GM20431 (cell line): ENCODE data around the gene PAQR5.
"Not testable (repeated sequence)": the region's sequence is repeated elsewhere in the genome, so short reads cannot be mapped to it uniquely, and the experiment has no call there.

Experiments
- in situ Hi-C: fragments of 300-500 bp; cut with MseI, MboI; formaldehyde crosslinking; loops from one replicate; pipeline ENCODE4 v1.15.0; 2020; ENCODE audit warnings: low sequenced_read_pairs; ENCODE audit not compliant: unreplicated experiment

The PAQR5 gene

GRCh38 chr15:69413822-69414700 is 115.3 kb downstream of the PAQR5 start, which contains the start of gene KIF23:
TSS of gene KIF23 (plus strand) at chr15:69414349. CDS start at chr15:69414466, 117 bp downstream.
- in situ Hi-C loops: no loop called here

- in situ Hi-C loops: no loop called here
Measured at GRCh38 chr15:69414701-69415167, 116.0 kb downstream of the PAQR5 start.

GRCh38 chr15:69415381-69415780 is 116.7 kb downstream of the PAQR5 start:
- in situ Hi-C loops: no loop called here

- in situ Hi-C loops: no loop called here
Measured at GRCh38 chr15:69417581-69417980, 118.9 kb downstream of the PAQR5 start.

DNA sequence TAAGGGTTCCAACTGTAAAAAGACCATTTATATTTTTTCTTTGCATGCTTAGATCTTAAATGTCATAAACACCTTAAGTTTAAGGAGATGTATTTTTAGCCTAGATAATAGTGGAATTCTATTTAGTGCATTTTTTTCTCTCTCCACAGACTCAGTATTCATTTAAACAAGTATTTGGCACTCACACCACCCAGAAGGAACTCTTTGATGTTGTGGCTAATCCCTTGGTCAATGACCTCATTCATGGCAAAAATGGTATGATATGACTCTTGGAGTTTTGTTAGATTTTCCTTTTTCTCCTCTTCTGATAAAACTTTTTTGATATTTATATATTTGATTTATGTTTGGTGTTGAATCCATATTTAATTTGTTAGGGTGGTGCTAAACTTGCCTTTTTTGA is 122.8 kb downstream of the PAQR5 start:
- in situ Hi-C loops: no loop called here

DNA sequence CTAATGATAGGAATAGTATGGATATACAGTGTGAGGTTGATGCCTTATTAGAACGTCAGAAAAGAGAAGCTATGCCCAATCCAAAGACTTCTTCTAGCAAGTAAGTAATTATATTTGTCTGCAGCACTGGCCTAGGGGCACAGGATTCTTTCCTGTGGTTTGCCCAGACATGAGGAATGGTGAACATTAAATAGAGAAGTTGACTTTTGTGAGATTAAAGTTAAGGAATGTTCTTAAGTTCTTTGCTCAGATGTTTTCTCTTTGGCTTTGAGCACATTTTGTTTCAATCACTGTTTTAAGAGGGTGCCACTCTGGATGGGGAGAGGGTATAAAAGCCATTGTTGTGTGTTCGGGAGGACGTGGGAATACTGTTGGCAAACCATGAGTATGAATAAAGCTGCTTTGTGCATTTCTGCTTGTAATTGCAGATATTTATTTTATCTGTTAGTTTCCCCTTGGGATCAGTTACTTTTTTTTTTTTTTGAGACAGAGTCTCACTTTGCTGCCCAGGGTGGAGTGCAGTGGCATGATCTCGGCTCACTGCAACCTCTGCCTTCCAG is 123.7 kb downstream of the PAQR5 start:
- in situ Hi-C loops: no loop called here

- in situ Hi-C loops: no loop called here
Measured at GRCh38 chr15:69424001-69424400, 125.3 kb downstream of the PAQR5 start.

DNA sequence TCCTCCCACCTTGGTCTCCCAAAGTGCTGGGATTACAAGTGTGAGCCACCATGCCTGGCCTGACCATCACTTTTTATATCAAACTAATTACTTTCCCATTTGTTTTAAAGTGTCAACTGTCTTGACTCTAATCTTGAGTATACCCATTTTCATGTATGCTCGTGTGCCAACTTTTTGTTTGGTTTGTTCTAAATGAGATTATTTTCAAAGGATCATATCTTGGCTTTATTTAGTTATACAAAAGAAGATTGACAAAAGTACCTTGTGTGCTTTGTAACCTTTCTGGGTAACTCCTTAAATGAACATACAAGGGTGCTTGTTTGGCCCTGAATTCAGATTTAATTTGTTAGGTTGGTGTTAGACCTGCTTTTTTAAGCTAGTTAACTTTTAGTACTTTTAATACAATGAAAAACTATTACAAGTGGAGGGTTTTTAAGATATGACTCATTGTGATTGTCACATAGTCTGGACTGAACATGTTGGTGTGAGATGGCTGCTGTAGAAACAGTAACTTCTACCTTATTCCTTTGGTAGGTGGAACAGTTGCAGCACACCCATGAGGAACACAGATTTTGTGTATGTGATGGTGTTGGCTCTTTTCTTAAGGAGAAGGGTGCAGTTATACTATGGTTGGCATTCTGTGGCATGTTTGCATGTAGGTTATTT is 126.2 kb downstream of the PAQR5 start:
- in situ Hi-C loops: no loop called here

DNA sequence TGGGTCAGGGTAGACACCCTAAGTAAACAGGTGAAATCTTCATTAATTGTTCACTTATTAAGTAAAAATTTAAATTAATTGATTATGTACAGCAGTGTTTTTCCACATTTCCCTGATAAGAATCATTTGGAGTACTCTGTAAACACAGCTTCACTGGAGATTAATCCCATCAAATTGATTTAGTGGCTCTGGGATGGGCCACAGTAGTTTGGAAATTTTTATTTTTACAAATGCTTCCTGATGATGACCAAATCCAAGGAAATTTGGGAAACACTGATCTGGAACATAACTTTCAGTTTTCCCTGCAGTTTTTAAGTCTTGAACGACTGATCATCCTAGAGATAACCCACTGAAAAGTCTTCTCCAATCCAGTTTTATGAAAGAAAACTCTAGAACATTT is 135.1 kb downstream of the PAQR5 start:
- in situ Hi-C loops: no loop called here

DNA sequence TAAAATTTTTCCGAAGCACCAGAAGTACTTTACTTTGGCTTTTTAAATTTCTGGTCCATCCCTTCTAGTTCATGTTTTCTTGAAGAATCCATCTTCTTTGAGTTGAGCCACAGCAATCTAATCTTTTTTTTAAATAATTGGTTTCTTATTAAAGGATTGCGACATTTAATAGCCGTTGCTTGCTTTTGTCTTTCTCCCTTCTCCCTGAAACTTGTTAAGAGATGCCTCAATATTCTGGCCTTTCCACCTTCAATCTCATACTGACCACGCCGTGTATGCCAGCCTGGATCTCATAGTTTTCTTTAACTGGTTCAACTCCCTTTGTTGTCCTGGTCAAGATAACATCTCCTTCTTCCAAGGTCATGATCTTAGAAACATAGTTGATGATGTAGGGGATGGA is 135.5 kb downstream of the PAQR5 start:
- in situ Hi-C loops: no loop called here

GRCh38 chr15:69434679-69435078 is 136.0 kb downstream of the PAQR5 start:
- in situ Hi-C loops: no loop called here

- in situ Hi-C loops: no loop called here
Measured at GRCh38 chr15:69435985-69436384, 137.3 kb downstream of the PAQR5 start.

DNA sequence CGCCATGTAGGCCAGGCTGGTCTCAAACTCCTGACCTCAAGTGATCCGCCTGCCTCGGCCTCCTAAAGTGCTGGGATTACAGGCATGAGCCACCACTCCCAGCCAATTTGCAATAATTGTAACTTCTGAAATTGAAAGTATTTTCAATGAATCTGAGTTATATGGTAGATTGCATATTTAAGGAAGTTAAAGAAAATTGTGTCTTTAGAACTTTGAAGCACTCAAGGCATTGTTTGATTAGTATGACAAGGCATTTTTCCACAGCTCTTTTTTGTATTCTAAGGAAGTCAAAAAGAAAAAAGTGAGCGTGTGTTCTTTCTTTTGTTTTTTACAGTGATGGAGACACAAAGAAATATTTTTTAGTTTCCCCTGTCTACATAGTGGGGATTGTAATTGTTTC is 138.2 kb downstream of the PAQR5 start:
- in situ Hi-C loops: no loop called here

DNA sequence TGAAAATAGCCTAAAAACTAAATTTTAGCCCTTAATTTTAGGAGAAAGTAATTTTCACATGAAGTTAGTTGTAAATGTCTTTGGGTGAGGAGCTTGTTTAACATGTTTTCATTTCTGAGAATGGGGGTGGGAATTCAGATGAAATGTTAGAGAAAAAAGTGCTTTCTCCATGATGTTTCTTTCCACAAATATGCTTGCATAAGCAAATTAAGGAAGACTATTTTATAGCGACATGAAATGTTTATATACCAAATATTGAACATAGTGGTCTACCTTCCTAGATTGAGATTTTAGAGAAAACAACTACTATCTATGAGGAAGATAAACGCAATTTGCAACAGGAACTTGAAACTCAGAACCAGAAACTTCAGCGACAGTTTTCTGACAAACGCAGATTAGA is 140.9 kb downstream of the PAQR5 start:
- in situ Hi-C loops: no loop called here

- in situ Hi-C loops: no loop called here
Measured at GRCh38 chr15:69443032-69443611, 144.4 kb downstream of the PAQR5 start.

- in situ Hi-C loops: no loop called here
Measured at GRCh38 chr15:69444686-69445085, 146.0 kb downstream of the PAQR5 start.

DNA sequence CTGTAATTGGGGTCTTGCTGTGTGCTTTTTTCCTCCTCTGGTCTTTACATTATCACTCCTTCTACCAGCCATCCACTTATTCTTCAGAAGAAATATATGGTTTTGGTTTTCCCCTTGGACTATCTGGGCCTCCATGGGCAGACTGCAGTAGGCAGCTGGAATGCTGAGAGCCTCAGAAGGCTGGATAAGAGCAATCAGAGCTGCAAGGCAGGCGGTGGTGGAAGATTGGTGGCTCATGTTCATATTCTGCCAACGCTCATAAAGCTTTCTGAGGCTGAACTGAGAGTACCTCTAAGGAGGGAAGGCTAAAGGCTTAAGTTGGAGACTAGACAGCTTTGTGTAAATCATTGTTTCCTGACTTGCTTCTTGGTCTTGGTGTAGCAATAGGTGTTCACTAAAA is 148.2 kb downstream of the PAQR5 start:
- in situ Hi-C loops: no loop called here

GRCh38 chr15:69450221-69450620 is 151.5 kb downstream of the PAQR5 start:
- in situ Hi-C loops: not testable (repeated sequence)

DNA sequence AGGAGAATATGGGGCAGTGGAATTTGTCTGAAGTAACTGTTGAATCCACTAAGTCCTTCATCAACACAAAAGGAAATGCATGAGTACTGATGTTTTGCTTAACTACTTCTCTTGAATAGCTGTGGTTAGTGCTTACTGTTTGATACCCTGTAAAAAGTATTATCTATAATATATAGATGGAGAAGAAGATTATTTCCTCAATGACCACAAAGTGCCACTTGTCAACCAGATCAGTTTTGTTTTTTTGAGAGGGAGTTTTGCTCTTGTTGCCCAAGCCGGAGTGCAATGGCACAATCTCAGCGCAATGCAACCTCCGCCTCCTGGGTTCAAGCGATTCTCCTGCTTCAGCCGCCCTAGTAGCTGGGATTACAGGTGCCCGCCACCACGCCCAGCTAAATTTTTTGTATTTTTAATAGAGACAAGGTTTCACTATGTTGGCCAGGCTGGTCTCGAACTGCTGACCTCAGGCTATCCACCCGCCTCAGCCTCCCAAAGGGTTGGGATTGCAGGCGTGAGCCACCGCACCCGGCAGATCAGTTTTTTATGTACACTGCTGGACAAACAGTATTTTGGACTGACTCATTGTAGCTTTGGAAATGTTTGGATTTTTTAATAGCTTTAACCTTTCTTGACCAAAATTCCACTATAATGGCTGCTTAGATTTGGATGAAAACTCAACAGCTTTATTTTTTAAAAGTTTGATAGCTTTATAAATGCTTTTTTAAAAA is 152.4 kb downstream of the PAQR5 start:
- in situ Hi-C loops: no loop called here
